Activated naive CD8-positive, alpha-beta T cell treated with anti-CD3 and anti-CD28 coated beads, Interleukin-2, amount 10 ng/mL, durations not matched to agents 7 days and 5 days (primary cell): ENCODE results near the gene POLA1. TPM values are rescaled to one million over a fixed set of nuclear protein-coding genes. Genes with fewer than 3 reads are reported as not detected.
"Not testable (repeated sequence)": the region's sequence is repeated elsewhere in the genome, so short reads cannot be mapped to it uniquely, and the experiment has no call there.

Source experiments
- ATAC-seq: fragments of 150-1000 bp; cut with Tn5 transposase; one replicate; pipeline ENCODE4 v1.10.0; 2021; ENCODE audit warnings: low read depth, moderate library complexity
- POLR2A ChIA-PET: fragments of 350-600 bp; sonication (Branson Sonifier 250); formaldehyde crosslinking; loops from one replicate; lab custom pipeline; 2021; ENCODE audit warnings: antibody characterized with exemption; lab: Charles Lee
- DNase-seq: peaks from one replicate; pipeline ENCODE4 v3.0.0; 2021
- H3K27ac Mint-ChIP-seq: one replicate; pipeline ENCODE4 v1.8.0; 2022; ENCODE audit warnings: mild to moderate bottlenecking, mixed read lengths
- H3K27me3 Mint-ChIP-seq: one replicate; pipeline ENCODE4 v1.8.0; 2022; ENCODE audit warnings: mild to moderate bottlenecking, moderate library complexity, mixed read lengths
- H3K36me3 Mint-ChIP-seq: one replicate; pipeline ENCODE4 v1.8.0; 2021; ENCODE audit warnings: mild to moderate bottlenecking, mixed read lengths
- H3K4me1 Mint-ChIP-seq: one replicate; pipeline ENCODE4 v1.8.0; 2021; ENCODE audit warnings: mixed read lengths
- H3K4me3 Mint-ChIP-seq: one replicate; pipeline ENCODE4 v1.8.0; 2022; ENCODE audit warnings: mild to moderate bottlenecking, moderate library complexity, mixed read lengths
- H3K9me3 Mint-ChIP-seq: one replicate; pipeline ENCODE4 v1.8.0; 2021; ENCODE audit warnings: mixed read lengths
- total RNA-seq, 2 experiments: library from RNA; stranded (reverse); gene quantifications; one replicate each; pipeline ENCODE4 v1.2.3, GENCODE V29; 2021

Gene POLA1, protein sequence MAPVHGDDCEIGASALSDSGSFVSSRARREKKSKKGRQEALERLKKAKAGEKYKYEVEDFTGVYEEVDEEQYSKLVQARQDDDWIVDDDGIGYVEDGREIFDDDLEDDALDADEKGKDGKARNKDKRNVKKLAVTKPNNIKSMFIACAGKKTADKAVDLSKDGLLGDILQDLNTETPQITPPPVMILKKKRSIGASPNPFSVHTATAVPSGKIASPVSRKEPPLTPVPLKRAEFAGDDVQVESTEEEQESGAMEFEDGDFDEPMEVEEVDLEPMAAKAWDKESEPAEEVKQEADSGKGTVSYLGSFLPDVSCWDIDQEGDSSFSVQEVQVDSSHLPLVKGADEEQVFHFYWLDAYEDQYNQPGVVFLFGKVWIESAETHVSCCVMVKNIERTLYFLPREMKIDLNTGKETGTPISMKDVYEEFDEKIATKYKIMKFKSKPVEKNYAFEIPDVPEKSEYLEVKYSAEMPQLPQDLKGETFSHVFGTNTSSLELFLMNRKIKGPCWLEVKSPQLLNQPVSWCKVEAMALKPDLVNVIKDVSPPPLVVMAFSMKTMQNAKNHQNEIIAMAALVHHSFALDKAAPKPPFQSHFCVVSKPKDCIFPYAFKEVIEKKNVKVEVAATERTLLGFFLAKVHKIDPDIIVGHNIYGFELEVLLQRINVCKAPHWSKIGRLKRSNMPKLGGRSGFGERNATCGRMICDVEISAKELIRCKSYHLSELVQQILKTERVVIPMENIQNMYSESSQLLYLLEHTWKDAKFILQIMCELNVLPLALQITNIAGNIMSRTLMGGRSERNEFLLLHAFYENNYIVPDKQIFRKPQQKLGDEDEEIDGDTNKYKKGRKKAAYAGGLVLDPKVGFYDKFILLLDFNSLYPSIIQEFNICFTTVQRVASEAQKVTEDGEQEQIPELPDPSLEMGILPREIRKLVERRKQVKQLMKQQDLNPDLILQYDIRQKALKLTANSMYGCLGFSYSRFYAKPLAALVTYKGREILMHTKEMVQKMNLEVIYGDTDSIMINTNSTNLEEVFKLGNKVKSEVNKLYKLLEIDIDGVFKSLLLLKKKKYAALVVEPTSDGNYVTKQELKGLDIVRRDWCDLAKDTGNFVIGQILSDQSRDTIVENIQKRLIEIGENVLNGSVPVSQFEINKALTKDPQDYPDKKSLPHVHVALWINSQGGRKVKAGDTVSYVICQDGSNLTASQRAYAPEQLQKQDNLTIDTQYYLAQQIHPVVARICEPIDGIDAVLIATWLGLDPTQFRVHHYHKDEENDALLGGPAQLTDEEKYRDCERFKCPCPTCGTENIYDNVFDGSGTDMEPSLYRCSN (N-terminal part only)
- total RNA-seq = 10 to 100 TPM; 24.0 to 24.3 TPM

DNA sequence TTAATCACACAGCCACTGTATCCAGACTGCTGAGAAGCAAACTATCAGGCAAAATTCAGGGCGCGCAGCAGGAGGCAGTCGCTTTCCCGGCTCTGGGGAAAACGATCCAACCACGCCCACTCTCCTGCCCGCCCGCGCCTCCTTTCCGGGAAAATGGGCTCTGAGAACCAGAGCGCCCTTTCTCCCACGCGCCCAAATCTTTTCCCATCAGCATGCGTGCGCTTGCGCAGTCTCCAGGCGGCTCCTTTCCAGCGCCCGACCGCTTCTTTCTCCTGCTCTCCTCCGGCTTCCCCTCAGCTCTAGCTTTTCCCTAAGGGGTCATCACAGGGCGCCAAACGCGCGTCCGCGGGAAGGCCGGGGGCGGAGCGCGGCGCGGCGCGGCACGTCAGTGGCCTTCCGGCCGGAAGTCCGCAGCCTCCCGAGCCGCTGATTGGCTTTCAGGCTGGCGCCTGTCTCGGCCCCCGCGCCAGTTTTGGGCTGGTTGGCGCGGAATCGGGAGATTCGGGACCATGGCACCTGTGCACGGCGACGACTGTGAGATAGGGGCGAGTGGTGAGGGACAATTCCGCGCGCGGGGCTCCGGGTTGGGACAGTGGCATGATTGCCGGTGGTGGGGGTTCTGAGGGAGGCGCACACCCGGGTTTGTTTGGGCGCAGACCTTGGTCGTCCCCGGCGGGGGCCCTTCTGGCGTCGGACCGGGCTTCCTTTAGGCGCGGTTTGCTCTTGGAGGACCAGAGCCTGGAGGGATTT is at the start of gene POLA1:
TSS of gene POLA1 (plus strand) at position 466 of the 750 bp plus-strand sequence. CDS start at position 510, 44 bp downstream.
- POLR2A ChIA-PET = no interaction called here
- DNase-seq = peak; percentile 80
- H3K4me3 Mint-ChIP-seq = peak within 1 kb of the TSS; percentile 89
- H3K27me3 Mint-ChIP-seq = no peaks in the 10 kb centered on the region
- H3K36me3 Mint-ChIP-seq = peaks cover 7% of the 10 kb centered on the region
- H3K9me3 Mint-ChIP-seq = no peaks in the 10 kb centered on the region
- peak within 1 kb of the TSS; percentile 86 for H3K27ac Mint-ChIP-seq
- peak; percentile 97 for ATAC-seq
- peaks cover 17% of the 10 kb centered on the region for H3K4me1 Mint-ChIP-seq

GRCh38 chrX:24646006-24646405 is 47.7 kb upstream of the POLA1 start:
- ATAC-seq (no peak), DNase-seq (no peak)
- Mint-ChIP-seq H3K4me3 (peak overlapping the region; percentile 30), H3K27me3 (peaks cover 16% of the 10 kb centered on the region), H3K4me1 (peaks cover 16% of the 10 kb centered on the region), H3K9me3 (no peaks in the 10 kb centered on the region), H3K36me3 (no peaks in the 10 kb centered on the region), H3K27ac (no peak overlapping the region)
- POLR2A ChIA-PET = no interaction called here

DNA sequence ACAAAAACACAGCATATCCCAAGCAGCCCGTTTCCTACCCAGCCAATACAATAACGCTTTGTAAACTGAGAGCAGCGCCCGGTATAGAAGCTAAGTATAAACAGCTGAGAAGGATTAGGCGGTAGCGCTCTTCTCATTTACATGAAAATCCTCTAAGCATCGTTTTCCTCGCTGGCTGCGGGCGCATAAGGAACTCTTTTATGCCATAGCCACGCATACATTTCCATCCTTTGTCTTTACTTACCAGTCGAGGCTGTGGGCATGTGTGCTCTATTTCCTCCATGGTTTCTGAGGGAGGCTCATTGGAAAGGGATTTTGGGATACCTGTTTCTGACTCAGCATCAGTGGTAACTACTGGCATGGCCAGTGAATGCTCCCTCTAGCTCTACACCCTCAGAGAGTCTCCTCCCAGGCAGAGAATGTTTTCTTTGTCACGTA is 47.0 kb upstream of the POLA1 start:
- ATAC-seq (peak; percentile 7), DNase-seq (no peak)
- Mint-ChIP-seq H3K27ac (no peak overlapping the region), H3K36me3 (no peaks in the 10 kb centered on the region), H3K9me3 (no peaks in the 10 kb centered on the region), H3K4me1 (peaks cover 16% of the 10 kb centered on the region), H3K4me3 (peak overlapping the region; percentile 84), H3K27me3 (peaks cover 16% of the 10 kb centered on the region)
- POLR2A ChIA-PET = no interaction called here

DNA sequence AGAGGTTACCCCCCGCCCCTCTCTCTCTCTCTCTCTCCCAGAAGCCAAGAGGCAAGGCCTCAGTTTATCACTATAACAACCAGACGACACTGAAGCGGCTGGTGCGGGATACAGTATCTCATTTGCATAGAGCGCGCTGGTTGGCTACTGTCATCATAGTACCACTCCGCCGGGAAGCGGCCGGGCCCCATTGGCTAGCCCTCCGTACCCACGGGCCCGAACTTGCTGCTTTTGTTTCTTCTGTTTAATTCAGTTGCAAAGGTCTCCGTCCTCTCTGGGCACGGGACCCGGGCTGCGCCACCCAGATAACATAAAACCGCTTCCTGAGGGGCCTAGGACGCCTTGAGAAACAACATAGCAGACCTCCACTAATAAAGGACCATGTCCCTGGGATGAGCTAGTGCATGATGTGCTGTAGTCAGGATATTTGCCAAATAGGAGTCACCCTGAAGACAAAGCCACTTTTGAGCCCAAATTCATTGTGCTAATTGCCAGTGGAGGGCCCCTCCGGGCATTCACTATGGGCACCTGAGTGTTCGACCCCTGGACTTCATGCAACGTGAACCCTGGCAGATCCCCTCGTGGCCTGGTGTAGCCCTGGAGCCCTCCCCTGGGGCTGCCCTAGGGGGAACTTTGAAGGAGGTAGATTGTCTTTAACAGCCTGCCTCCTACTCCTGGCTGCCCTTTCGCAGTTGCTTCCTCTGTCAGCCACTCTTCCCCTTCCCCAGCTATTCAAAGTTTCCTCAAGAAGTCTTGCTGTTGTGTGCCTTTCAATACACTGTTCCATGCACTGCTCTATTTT is 46.3 kb upstream of the POLA1 start, which contains the start of gene PCYT1B:
TSS of gene PCYT1B (minus strand) at position 91 of the 802 bp plus-strand sequence. CDS start 242 bp downstream, outside the sequence.
- Mint-ChIP-seq H3K4me3 (peak within 1 kb of the TSS; percentile 84), H3K4me1 (peaks cover 16% of the 10 kb centered on the region), H3K27ac (no peak within 1 kb of the TSS), H3K27me3 (peaks cover 16% of the 10 kb centered on the region), H3K9me3 (no peaks in the 10 kb centered on the region), H3K36me3 (no peaks in the 10 kb centered on the region)
- POLR2A ChIA-PET = no interaction called here
- peak; percentile 58 for DNase-seq
- peak; percentile 100 for ATAC-seq

DNA sequence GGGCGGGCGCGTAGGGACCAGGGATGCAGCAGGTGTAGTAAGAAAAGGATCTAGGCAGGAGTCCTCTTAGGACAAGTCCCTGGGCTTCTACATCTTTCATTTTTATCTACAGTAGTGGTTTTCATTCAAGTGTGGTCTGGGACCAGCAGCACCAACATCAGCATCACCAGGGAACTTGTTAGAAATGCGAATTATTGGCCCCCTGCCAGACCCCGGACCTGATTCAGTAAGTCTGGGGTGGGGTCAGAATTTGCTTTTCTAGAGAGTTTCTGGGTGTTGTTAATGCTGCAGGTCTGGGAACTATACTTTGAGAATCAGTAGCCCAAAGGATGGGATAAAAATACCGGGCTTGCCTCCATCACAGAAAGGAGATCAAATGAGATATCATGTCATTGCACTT is 45.2 kb upstream of the POLA1 start:
- H3K9me3 Mint-ChIP-seq = no peaks in the 10 kb centered on the region

GRCh38 chrX:24651783-24652182 is 41.9 kb upstream of the POLA1 start:
- POLR2A ChIA-PET = no interaction called here
- DNase-seq = no peak
- ATAC-seq = no peak
- H3K9me3 Mint-ChIP-seq = no peaks in the 10 kb centered on the region
- no peak overlapping the region for H3K27ac Mint-ChIP-seq
- H3K4me3 Mint-ChIP-seq = no peak overlapping the region
- peaks cover 9% of the 10 kb centered on the region for H3K27me3 Mint-ChIP-seq
- H3K4me1 Mint-ChIP-seq = peaks cover 10% of the 10 kb centered on the region
- no peaks in the 10 kb centered on the region for H3K36me3 Mint-ChIP-seq

More for the DNA sequence above, 45.2 kb upstream of the POLA1 start:
- H3K4me1 Mint-ChIP-seq = peaks cover 16% of the 10 kb centered on the region
- no peak overlapping the region for H3K27ac Mint-ChIP-seq
- DNase-seq (no peak), ATAC-seq (no peak)
- POLR2A ChIA-PET = no interaction called here
- no peak overlapping the region for H3K4me3 Mint-ChIP-seq
- no peaks in the 10 kb centered on the region for H3K36me3 Mint-ChIP-seq
- H3K27me3 Mint-ChIP-seq = peaks cover 16% of the 10 kb centered on the region

- DNase-seq, ATAC-seq, POLR2A ChIA-PET, H3K4me1 Mint-ChIP-seq, H3K9me3 Mint-ChIP-seq, H3K27me3 Mint-ChIP-seq, H3K4me3 Mint-ChIP-seq, H3K36me3 Mint-ChIP-seq, H3K27ac Mint-ChIP-seq: not testable (repeated sequence)
These were observed 38.0 kb upstream of the POLA1 start for GRCh38 chrX:24655679-24656078.

DNA sequence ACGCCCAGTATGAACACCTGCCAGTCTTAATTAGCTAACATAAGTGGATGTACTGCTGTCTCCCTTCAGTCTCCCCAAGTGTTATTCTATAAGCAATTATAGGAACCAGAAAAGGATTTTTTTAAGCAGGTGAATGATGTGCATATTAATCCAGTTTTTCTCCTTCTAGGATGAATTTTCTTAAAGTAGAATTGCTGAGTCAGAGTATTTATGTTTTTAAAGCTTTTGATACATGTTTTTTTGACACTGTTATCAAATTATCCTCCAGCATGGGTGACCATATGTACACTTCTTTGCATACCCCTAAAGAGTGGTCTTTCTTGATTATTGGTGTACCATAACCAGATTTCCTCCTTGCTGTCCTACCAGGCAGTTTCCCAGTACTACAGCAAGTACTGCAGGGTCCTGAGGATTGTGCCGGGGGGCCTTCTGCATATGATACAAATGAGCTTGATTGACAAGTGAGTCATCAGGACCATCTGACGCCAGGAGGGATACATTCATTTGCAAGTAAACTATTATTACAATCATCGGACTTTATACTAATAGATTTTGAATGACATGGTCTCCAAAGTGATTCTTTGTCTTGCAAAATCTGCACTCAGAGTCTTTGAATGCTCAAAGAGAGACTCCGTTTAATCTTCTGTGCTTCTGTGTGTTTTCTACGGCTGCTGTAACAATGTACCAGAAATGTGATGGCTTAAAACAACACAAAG is 35.9 kb upstream of the POLA1 start:
- Mint-ChIP-seq H3K9me3 (no peaks in the 10 kb centered on the region), H3K4me1 (no peaks in the 10 kb centered on the region), H3K36me3 (no peaks in the 10 kb centered on the region), H3K27ac (no peak overlapping the region), H3K27me3 (peaks cover 8% of the 10 kb centered on the region), H3K4me3 (no peak overlapping the region)
- POLR2A ChIA-PET = no interaction called here
- ATAC-seq (no peak), DNase-seq (no peak)

DNA sequence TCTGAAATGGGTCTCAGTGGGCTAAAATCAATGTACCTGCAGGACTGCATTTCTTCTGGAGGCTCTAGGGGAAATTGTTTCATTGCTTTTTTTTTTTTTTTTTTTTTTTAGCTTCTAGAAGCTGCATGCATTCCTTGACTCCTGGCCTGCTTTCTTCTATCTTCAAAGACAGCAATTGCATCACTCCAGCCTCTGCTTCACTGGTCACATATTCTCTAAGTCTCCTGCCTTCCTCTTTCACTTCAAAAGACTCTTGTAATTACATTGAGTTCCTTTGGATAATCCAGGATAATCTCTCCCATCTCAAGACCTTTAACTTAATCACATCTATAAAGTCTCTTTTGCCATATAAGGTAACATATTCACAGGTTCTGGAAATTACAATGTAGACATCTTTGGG is 35.3 kb upstream of the POLA1 start:
- H3K27me3 Mint-ChIP-seq = peaks cover 8% of the 10 kb centered on the region

GRCh38 chrX:24659106-24659505 is 34.6 kb upstream of the POLA1 start:
- H3K27me3 Mint-ChIP-seq = peaks cover 8% of the 10 kb centered on the region
- POLR2A ChIA-PET = no interaction called here
- DNase-seq (no peak), ATAC-seq (no peak)
- no peaks in the 10 kb centered on the region for H3K9me3 Mint-ChIP-seq
- no peaks in the 10 kb centered on the region for H3K4me1 Mint-ChIP-seq
- no peaks in the 10 kb centered on the region for H3K36me3 Mint-ChIP-seq
- H3K4me3 Mint-ChIP-seq = no peak overlapping the region
- no peak overlapping the region for H3K27ac Mint-ChIP-seq

More for the DNA sequence above, 35.3 kb upstream of the POLA1 start:
- POLR2A ChIA-PET = no interaction called here
- Mint-ChIP-seq H3K36me3 (no peaks in the 10 kb centered on the region), H3K4me1 (no peaks in the 10 kb centered on the region), H3K9me3 (no peaks in the 10 kb centered on the region), H3K4me3 (no peak overlapping the region), H3K27ac (no peak overlapping the region)
- DNase-seq (no peak), ATAC-seq (no peak)

DNA sequence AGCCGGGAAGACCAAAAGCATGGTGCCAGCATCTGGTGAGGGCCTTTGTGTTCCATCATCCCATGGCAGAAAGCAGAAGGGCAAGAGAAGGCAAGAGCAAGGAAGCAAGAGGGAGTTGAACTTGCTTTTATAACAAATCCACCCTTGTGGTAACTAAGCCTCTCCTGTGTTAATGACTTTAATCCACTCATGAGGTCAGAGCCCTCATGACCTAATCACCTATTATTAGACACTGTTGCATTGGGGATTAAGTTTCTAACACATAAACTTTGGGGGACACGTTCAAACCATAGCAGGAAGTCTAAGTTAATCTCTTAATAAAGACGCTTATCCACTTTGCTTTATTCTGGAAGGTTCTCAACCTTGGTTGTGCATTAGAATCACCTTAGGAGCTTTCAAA is 34.1 kb upstream of the POLA1 start:
- Mint-ChIP-seq H3K4me1 (no peaks in the 10 kb centered on the region), H3K27ac (no peak overlapping the region), H3K9me3 (no peaks in the 10 kb centered on the region), H3K36me3 (no peaks in the 10 kb centered on the region), H3K27me3 (peaks cover 8% of the 10 kb centered on the region), H3K4me3 (no peak overlapping the region)
- POLR2A ChIA-PET = no interaction called here
- no peak for DNase-seq
- ATAC-seq = no peak
